Hepatocyte (in vitro differentiated cells): ENCODE results near the gene ZNF470. TPM values are rescaled to one million over a fixed set of nuclear protein-coding genes. Genes with fewer than 3 reads are reported as not detected.

Experiments
- DNase-seq: peaks from one replicate; pipeline ENCODE4 v3.0.0-alpha.2; 2016; ENCODE audit warnings: low spot score
- H2AFZ ChIP-seq: fragments of 200-600 bp; sonication (generic); 2 replicates; pipeline ENCODE4 v1.6.0; 2016; ENCODE audit warnings: antibody characterized with exemption, mild to moderate bottlenecking
- H3K27ac ChIP-seq: fragments of 200-600 bp; sonication (generic); 2 replicates; pipeline ENCODE4 v1.5.1; 2016; ENCODE audit warnings: mild to moderate bottlenecking
- H3K27me3 ChIP-seq: fragments of 200-600 bp; sonication (generic); 2 replicates; pipeline ENCODE4 v1.6.1; 2016
- H3K36me3 ChIP-seq: fragments of 200-600 bp; sonication (generic); replicated peaks from 2 replicates; pipeline ENCODE4 v1.5.1; 2016; ENCODE audit warnings: low read depth; ENCODE audit not compliant: insufficient read depth
- H3K4me1 ChIP-seq: fragments of 200-600 bp; sonication (generic); 2 replicates; pipeline ENCODE4 v1.5.1; 2016; ENCODE audit warnings: mild to moderate bottlenecking, moderate library complexity; ENCODE audit not compliant: insufficient read depth
- H3K4me2 ChIP-seq: fragments of 200-600 bp; sonication (generic); 2 replicates; pipeline ENCODE4 v1.6.0; 2016
- H3K4me3 ChIP-seq: fragments of 200-600 bp; sonication (generic); 2 replicates; pipeline ENCODE4 v1.5.1; 2016; ENCODE audit warnings: mild to moderate bottlenecking
- H3K79me2 ChIP-seq: fragments of 200-600 bp; sonication (generic); 2 replicates; pipeline ENCODE4 v1.6.0; 2017; ENCODE audit warnings: mild to moderate bottlenecking
- H3K9me2 ChIP-seq: fragments of 200-600 bp; sonication (generic); replicated peaks from 2 replicates; pipeline ENCODE4 v1.6.0; 2017; ENCODE audit warnings: mild to moderate bottlenecking; ENCODE audit not compliant: insufficient read depth
- H3K9me3 ChIP-seq: fragments of 200-600 bp; sonication (generic); 2 replicates; pipeline ENCODE4 v1.5.1; 2016; ENCODE audit warnings: low read depth, mild to moderate bottlenecking
- H4K20me1 ChIP-seq: fragments of 200-600 bp; sonication (generic); 2 replicates; pipeline ENCODE4 v1.6.0; 2016; ENCODE audit warnings: mild to moderate bottlenecking; ENCODE audit not compliant: insufficient read depth, poor library complexity, severe bottlenecking
- CTCF ChIP-seq: fragments of 200-600 bp; sonication (generic); IDR thresholded peaks from 2 replicates; pipeline ENCODE4 v1.5.1; 2016; ENCODE audit warnings: antibody characterized with exemption, mild to moderate bottlenecking; ENCODE audit not compliant: poor library complexity
- EZH2 ChIP-seq: fragments of 200-600 bp; sonication (generic); IDR thresholded peaks from 2 replicates; pipeline ENCODE4 v1.6.1; 2016; ENCODE audit warnings: antibody characterized with exemption, mild to moderate bottlenecking, borderline replicate concordance
- EZH2phosphoT487 ChIP-seq: fragments of 200-600 bp; sonication (generic); IDR thresholded peaks from one replicate; pipeline ENCODE4 v1.6.1; 2018; ENCODE audit warnings: antibody characterized with exemption, mild to moderate bottlenecking, low read depth, moderate library complexity; ENCODE audit not compliant: unreplicated experiment, severe bottlenecking
- WGBS: methylation state at CpG from one replicate; pipeline ENCODE4 v1.1.6; 2016; ENCODE audit warnings: low lambda C conversion rate; ENCODE audit errors: missing lambda C conversion rate; 5-methylcytosine and 5-hydroxymethylcytosine counted together
- polyA plus RNA-seq: library from polyadenylated mRNA; unstranded; fragments of >200 nt; fragmentation: Nextera tagmentation; extraction: Ambion mirVana; gene quantifications from 2 replicates; pipeline ENCODE4 v1.2.1, GENCODE V29; 2016
- total RNA-seq: library from RNA; depleted of rRNA; stranded (reverse); fragments of >200 nt; gene quantifications from 2 replicates; pipeline ENCODE4 v1.2.3, GENCODE V29; 2014

ZNF470 gene
- total and polyA plus RNA-seq, 2 experiments from 2014 or later: 1.7 to 4.9 TPM

GRCh38 chr19:56554272-56554869, 12.9 kb upstream of the ZNF470 start:
- peaks cover 16% of the 10 kb centered on the region for H3K36me3 ChIP-seq
- H3K4me1 ChIP-seq: no peaks in the 10 kb centered on the region
- TF ChIP-seq CTCF: no peak
- no peak for TF ChIP-seq EZH2
- no peak for TF ChIP-seq EZH2phosphoT487
- H3K27me3 ChIP-seq: no peaks in the 10 kb centered on the region
- H3K4me3 ChIP-seq: no peak overlapping the region
- H4K20me1 ChIP-seq: no peaks in the 10 kb centered on the region
- 91% methylated on average over 6 of the region's 6 CpGs for WGBS
- no peaks in the 10 kb centered on the region for H3K9me2 ChIP-seq
- no peak for DNase-seq
- H3K9me3 ChIP-seq: peaks cover 73% of the 10 kb centered on the region
- no peak overlapping the region for H3K4me2 ChIP-seq
- no peak overlapping the region for H2AFZ ChIP-seq
- H3K27ac ChIP-seq: no peak overlapping the region
- H3K79me2 ChIP-seq: no peaks in the 10 kb centered on the region

DNA sequence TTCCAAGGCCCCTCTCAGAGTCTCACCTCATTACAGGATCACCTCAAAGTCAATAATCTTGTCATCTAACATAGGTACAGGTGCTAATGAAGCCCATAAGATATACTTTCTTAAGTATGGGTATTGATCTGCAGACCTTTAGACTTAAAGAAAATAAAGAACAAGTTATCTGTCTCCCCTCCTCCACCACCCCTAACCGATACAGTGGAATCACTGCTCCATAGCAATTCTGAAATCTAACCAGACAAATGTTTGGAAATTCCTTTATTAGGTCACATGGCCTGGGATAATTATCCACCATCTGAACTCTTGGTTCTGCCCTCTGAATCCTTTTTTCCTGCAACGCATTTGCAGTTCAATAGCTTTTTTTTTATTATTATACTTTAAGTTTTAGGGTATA, 4.5 kb upstream of the ZNF470 start:
- Histone ChIP-seq H2AFZ (no peak overlapping the region), H3K4me3 (no peak overlapping the region), H3K4me1 (no peaks in the 10 kb centered on the region), H4K20me1 (no peaks in the 10 kb centered on the region), H3K36me3 (no peaks in the 10 kb centered on the region), H3K27me3 (no peaks in the 10 kb centered on the region), H3K9me3 (peaks cover 42% of the 10 kb centered on the region), H3K4me2 (no peak overlapping the region), H3K9me2 (no peaks in the 10 kb centered on the region), H3K79me2 (no peaks in the 10 kb centered on the region), H3K27ac (no peak overlapping the region)
- 92% methylated on average over 2 of the region's 2 CpGs for WGBS
- TF ChIP-seq EZH2phosphoT487 (no peak), CTCF (no peak), EZH2 (no peak)
- no peak for DNase-seq

DNA sequence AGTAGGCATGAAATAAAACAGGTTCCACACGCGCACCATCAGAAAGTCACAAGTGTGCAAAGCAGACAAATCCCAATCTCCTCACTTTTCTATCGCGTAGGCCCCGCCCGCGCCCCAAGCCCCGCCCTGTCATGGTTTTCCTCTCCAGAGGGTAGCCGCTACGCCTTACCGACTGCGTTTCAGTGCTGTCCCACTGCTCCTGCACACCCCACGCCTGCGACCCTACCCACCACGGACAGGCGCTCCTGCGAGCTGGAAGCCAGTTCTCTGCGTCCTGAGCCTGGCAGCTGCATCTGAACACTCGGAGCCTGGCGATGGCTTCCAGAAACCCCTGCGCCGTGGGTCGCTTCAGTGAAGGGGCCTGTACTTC, 379 bp upstream of the ZNF470 start:
- H3K79me2 ChIP-seq: no peaks in the 10 kb centered on the region
- WGBS: 0% methylated on average over 21 of the region's 23 CpGs
- TF ChIP-seq EZH2phosphoT487: no peak
- TF ChIP-seq EZH2: no peak
- TF ChIP-seq CTCF: no peak
- H3K4me3 ChIP-seq: peak overlapping the region; percentile 97
- no peaks in the 10 kb centered on the region for H3K27me3 ChIP-seq
- H3K9me3 ChIP-seq: peaks cover 53% of the 10 kb centered on the region
- peak overlapping the region; percentile 78 for H3K27ac ChIP-seq
- DNase-seq: peak; percentile 58
- peak overlapping the region; percentile 97 for H2AFZ ChIP-seq
- H3K36me3 ChIP-seq: peaks cover 4% of the 10 kb centered on the region
- no peaks in the 10 kb centered on the region for H3K4me1 ChIP-seq
- H4K20me1 ChIP-seq: no peaks in the 10 kb centered on the region
- peak overlapping the region; percentile 91 for H3K4me2 ChIP-seq
- no peaks in the 10 kb centered on the region for H3K9me2 ChIP-seq
